NT2/D1 (cell line): ENCODE results near the gene SFXN5.

Experiments used
- SUZ12 ChIP-seq: IDR thresholded peaks from 2 replicates; pipeline ENCODE4 v1.6.1; 2011; ENCODE audit not compliant: insufficient read length, insufficient read depth; ENCODE audit errors: extremely low read depth
- YY1 ChIP-seq: IDR thresholded peaks from 2 replicates; pipeline ENCODE4 v1.6.1; 2011; ENCODE audit not compliant: insufficient read length, insufficient read depth
- ZNF274 ChIP-seq: IDR thresholded peaks from 2 replicates; pipeline ENCODE4 v1.6.1; 2011; ENCODE audit warnings: mild to moderate bottlenecking, low read depth, low read length

- TF ChIP-seq YY1 (no peak), ZNF274 (no peak), SUZ12 (no peak)
These were observed 122.5 kb downstream of the SFXN5 start for GRCh38 chr2:72949045-72949444.
